Upper lobe of left lung (tissue), 6 donors: ENCODE data around the gene VPS11. TPM values are rescaled to one million over a fixed set of nuclear protein-coding genes. Genes with fewer than 3 reads are reported as not detected.

Experiments
- ATAC-seq, 2 donors: fragments of 200-7000 bp; cut with Tn5 transposase; one replicate each; pipeline ENCODE4 v1.9.1; 2022; ENCODE audit warnings: mild to moderate bottlenecking in 2 of 2, moderate library complexity in 2 of 2; ENCODE audit not compliant: low FRiP score in 2 of 2
- DNase-seq, 2 donors: peaks; one replicate each; pipeline ENCODE4 v3.0.0-alpha.2; 2019 to 2020
- H3K27ac ChIP-seq, 4 donors: fragments of 200-600 bp; sonication (generic); one replicate each; pipeline ENCODE4 v1.5.1; 2016 to 2019
- H3K27me3 ChIP-seq, 4 donors: fragments of 200-600 bp; sonication (generic); one replicate each; pipeline ENCODE4 v1.5.1; 2017 to 2019
- H3K36me3 ChIP-seq, 4 donors: fragments of 200-600 bp; sonication (generic); one replicate each; pipeline ENCODE4 v1.5.1; 2016 to 2019
- H3K4me1 ChIP-seq, 4 donors: fragments of 200-600 bp; sonication (generic); one replicate each; pipeline ENCODE4 v1.5.1; 2018 to 2019
- H3K4me3 ChIP-seq, 4 donors: fragments of 200-600 bp; sonication (generic); one replicate each; pipeline ENCODE4 v1.5.1; 2017 to 2019; ENCODE audit warnings: mild to moderate bottlenecking in 2 of 4, moderate library complexity in 1 of 4
- H3K9me3 ChIP-seq, 4 donors: fragments of 200-600 bp; sonication (generic); one replicate each; pipeline ENCODE4 v1.5.1; 2018 to 2019
- EP300 ChIP-seq, 4 donors: sonication (generic); formaldehyde crosslinking; IDR thresholded peaks; one replicate each; pipeline ENCODE4 v1.5.1; 2017; ENCODE audit warnings: antibody characterized with exemption in 4 of 4, control low read depth in 2 of 4
- POLR2A ChIP-seq, 4 donors: fragments of 450-650 bp; IDR thresholded peaks; one replicate each; pipeline ENCODE4 v1.5.1; 2016 to 2017; ENCODE audit warnings: antibody characterized with exemption in 4 of 4, mild to moderate bottlenecking in 2 of 4
- POLR2AphosphoS5 ChIP-seq, 2 donors: sonication (generic); formaldehyde crosslinking; IDR thresholded peaks; one replicate each; pipeline ENCODE4 v1.5.1; 2017; ENCODE audit warnings: antibody characterized with exemption in 2 of 2
- WGBS, 2 donors: methylation state at CpG; one replicate each; pipeline ENCODE4 v1.1.5; 2017 to 2018; 5-methylcytosine and 5-hydroxymethylcytosine counted together
- total RNA-seq, 6 donors: library from RNA; depleted of rRNA in 4 of 6; stranded (reverse); fragments of >200 nt in 4 of 6; gene quantifications; one replicate each; pipeline versions ENCODE4 v1.1.0 to v1.2.1, GENCODE V29; 2016 to 2021
- TF ChIP-seq, protein P1 (sequence below), 6 experiments: fragments of 450-650 bp in 4 of 6; fragments of 200-600 bp in 2 of 6; sonication (generic) in 2 of 6; IDR thresholded peaks; one replicate each; pipeline ENCODE4 v1.5.1; 2016 to 2019; ENCODE audit warnings: antibody characterized with exemption in 6 of 6
- donor health status: DM: no; HTN: no; CAD: no; lungs with moderate emphysema.
- donor health status: DM: no; HTN: yes; CAD: no; lungs with severe emphysema.

Gene VPS11
- total RNA-seq, 6 donors from 2014 or later, result 24.9 to 88.0 (median 40.4) TPM

DNA sequence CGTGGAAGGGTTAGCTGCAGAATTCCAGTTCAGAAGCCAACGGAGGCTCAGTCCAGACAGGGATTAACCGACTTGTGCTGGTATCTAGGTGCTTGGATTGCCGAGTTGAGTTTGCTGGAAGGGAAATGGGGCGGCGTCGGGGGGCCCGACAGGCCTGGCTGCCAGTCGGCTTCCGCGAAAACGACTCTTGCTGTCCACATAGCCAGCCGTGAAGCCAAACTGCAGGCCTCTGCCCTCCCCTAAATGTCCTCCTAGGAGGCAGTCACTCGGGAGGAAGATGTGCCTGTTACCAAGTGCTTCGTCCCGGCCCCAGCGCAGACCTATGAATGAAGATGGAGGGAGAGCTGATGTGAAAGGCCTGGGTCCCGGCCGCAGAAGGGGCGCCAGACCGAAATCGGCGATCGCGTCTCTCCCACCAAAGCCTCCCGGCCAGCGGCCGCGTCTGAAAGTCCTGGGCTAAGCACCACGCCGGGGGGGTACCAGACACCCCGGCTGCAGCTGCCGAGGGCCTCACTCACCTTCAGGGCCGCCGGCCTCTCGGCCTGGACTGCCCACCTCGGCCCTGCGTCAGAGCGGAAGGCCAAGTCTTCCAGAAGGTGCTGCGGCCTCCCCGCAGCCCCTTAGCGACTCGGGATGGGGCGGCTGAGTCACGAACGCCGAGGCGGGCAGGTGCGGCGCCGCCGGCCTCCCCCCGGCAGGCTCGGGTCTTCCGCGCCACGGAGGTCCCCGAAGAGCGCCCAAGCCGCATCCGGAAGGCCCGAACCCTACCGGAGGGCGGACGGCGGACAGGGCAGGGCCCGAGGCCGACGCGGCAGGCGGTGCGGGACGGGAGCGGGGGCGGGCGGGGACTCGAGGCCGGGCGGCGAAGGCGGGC lies 26.6 kb downstream of the VPS11 start:
- no peak for TF ChIP-seq EP300 (IDR thresholded peaks at IDR 0.05)
- TF ChIP-seq, protein P1, sequence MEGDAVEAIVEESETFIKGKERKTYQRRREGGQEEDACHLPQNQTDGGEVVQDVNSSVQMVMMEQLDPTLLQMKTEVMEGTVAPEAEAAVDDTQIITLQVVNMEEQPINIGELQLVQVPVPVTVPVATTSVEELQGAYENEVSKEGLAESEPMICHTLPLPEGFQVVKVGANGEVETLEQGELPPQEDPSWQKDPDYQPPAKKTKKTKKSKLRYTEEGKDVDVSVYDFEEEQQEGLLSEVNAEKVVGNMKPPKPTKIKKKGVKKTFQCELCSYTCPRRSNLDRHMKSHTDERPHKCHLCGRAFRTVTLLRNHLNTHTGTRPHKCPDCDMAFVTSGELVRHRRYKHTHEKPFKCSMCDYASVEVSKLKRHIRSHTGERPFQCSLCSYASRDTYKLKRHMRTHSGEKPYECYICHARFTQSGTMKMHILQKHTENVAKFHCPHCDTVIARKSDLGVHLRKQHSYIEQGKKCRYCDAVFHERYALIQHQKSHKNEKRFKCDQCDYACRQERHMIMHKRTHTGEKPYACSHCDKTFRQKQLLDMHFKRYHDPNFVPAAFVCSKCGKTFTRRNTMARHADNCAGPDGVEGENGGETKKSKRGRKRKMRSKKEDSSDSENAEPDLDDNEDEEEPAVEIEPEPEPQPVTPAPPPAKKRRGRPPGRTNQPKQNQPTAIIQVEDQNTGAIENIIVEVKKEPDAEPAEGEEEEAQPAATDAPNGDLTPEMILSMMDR (IDR thresholded peaks at IDR 0.05), result no peak
- TF ChIP-seq POLR2A (IDR thresholded peaks at IDR 0.05), result peak in 2 of 4 donors; percentile 22 to 28
- TF ChIP-seq POLR2AphosphoS5 (IDR thresholded peaks at IDR 0.05), result no peak
- Histone ChIP-seq H3K27me3 (no peaks in the 10 kb centered on the region), H3K4me3 (peak overlapping the region; percentile 68 to 98 (median 83)), H3K36me3 (peaks cover 3 to 37% (median 9%) of the 10 kb centered on the region in 4 donors), H3K27ac (peak overlapping the region; percentile 90 to 96 (median 94)), H3K9me3 (no peaks in the 10 kb centered on the region), H3K4me1 (peaks cover 24 to 26% (median 26%) of the 10 kb centered on the region in 4 donors)
- DNase-seq, result peak in 1 of 2 donors; percentile 48
- 1 to 2% methylated on average over 25 to 26 of the region's 81 CpGs for WGBS, 2 donors
- ATAC-seq, result peak; percentile 1 to 62

DNA sequence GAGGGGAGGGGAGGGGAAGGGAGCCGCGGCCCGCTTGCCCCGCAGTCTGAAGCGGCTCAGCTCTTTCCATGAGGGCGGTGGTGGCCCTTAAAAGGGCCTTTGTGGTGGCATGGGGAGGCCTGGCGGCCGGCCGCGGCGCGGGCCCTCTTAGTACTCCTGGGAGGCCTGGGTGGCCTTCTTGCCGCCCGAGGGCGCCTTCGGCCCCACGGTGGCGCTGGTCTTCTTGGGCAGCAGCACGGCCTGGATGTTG lies 27.1 kb downstream of the VPS11 start:
- no peaks in the 10 kb centered on the region for H3K9me3 ChIP-seq
- DNase-seq, result peak; percentile 93 to 96
- WGBS, 2 donors, result 0% methylated on average over 2 of the region's 19 CpGs; no CpG with 5 or more reads in 1 of the 2 donors
- TF ChIP-seq POLR2A (IDR thresholded peaks at IDR 0.05), result no peak
- no peak for TF ChIP-seq POLR2AphosphoS5 (IDR thresholded peaks at IDR 0.05)
- TF ChIP-seq, protein P1 (IDR thresholded peaks at IDR 0.05), result peak in 5 of 6 experiments; percentile 63 to 88 (median 84)
- TF ChIP-seq EP300 (IDR thresholded peaks at IDR 0.05), result no peak
- peak; percentile 90 to 91 for ATAC-seq
- H3K4me3 ChIP-seq, result peak overlapping the region; percentile 68 to 98 (median 83)
- H3K27ac ChIP-seq, result peak overlapping the region; percentile 90 to 96 (median 94)
- H3K36me3 ChIP-seq, result peaks cover 3 to 37% (median 9%) of the 10 kb centered on the region in 4 donors
- H3K27me3 ChIP-seq, result no peaks in the 10 kb centered on the region
- H3K4me1 ChIP-seq, result peaks cover 24 to 26% (median 26%) of the 10 kb centered on the region in 4 donors

DNA sequence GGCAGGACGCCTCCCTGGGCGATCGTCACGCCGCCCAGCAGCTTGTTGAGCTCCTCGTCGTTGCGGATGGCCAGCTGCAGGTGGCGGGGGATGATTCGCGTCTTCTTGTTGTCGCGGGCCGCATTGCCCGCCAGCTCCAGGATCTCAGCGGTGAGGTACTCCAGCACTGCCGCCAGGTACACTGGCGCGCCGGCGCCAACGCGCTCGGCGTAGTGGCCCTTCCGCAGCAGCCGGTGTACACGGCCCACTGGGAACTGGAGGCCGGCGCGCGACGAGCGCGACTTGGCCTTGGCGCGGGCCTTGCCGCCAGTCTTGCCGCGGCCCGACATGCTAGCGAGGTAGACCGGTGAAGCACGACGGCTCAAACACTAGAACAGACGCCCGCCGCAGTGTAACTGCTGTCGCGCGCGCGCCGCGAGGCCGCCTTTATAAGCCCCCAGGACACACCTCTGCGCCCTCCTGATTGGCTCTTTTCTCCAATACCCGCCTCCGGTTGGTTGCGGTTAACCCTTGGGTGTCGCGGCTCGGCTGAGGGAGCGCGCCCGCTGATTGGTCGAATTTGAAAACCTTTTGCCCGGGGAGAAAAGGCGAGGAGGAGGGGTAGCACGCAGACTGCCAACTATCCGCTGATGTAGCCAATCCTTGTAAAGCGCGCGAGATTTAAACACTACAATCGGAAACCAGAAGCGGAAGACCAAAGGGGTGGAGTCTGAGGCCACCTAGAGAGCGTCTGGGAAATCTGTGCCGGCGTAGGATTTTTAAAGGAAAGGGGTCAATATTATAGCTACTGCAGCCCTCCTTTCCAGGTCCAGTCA lies 27.7 kb downstream of the VPS11 start:
- peak; percentile 97 for ATAC-seq
- WGBS, 2 donors, result 1% methylated on average over 20 to 36 of the region's 79 CpGs
- H3K9me3 ChIP-seq, result no peaks in the 10 kb centered on the region
- H3K4me3 ChIP-seq, result peak overlapping the region; percentile 68 to 98 (median 83)
- H3K27ac ChIP-seq, result peak overlapping the region; percentile 90 to 96 (median 94)
- no peaks in the 10 kb centered on the region for H3K27me3 ChIP-seq
- peaks cover 3 to 37% (median 9%) of the 10 kb centered on the region in 4 donors for H3K36me3 ChIP-seq
- TF ChIP-seq POLR2AphosphoS5 (IDR thresholded peaks at IDR 0.05) (peak; percentile 95 to 100), POLR2A (IDR thresholded peaks at IDR 0.05) (peak; percentile 88 to 100 (median 99)), EP300 (IDR thresholded peaks at IDR 0.05) (peak in 1 of 4 donors; percentile 77)
- TF ChIP-seq, protein P1 (IDR thresholded peaks at IDR 0.05), result peak in 5 of 6 experiments; percentile 12 to 88 (median 54)
- peak; percentile 99 for DNase-seq
- H3K4me1 ChIP-seq, result peaks cover 26 to 31% (median 30%) of the 10 kb centered on the region in 4 donors

DNA sequence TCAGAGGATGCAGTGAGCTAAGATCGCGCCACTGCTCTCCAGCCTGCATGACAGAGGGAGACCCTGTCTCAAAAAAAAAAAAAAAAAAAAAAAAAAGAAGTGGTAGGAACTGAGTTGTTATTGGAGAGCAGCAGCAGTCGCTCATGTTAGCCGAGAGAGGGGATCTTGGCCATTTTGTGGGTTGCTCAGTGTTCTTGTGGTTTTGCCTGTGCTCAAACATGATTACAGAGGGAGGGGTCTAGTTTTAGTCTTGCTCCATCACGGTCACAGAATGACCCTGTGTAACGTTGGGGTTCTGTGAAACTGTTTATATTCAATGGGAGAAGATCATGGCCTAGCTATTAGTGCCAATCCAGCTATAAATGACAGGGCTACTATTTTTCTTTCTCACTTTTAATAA lies 32.1 kb downstream of the VPS11 start:
- Histone ChIP-seq H3K4me1 (peaks cover 25 to 30% (median 26%) of the 10 kb centered on the region in 4 donors), H3K27ac (no peak overlapping the region), H3K27me3 (no peaks in the 10 kb centered on the region), H3K36me3 (peaks cover 3 to 24% (median 9%) of the 10 kb centered on the region in 4 donors), H3K9me3 (no peaks in the 10 kb centered on the region), H3K4me3 (no peak overlapping the region)
- DNase-seq (no peak), ATAC-seq (no peak)
- TF ChIP-seq POLR2A (IDR thresholded peaks at IDR 0.05) (no peak), POLR2AphosphoS5 (IDR thresholded peaks at IDR 0.05) (no peak), EP300 (IDR thresholded peaks at IDR 0.05) (no peak)
- TF ChIP-seq, protein P1 (IDR thresholded peaks at IDR 0.05), result no peak
- WGBS, 2 donors, result 70 to 71% methylated on average over 6 of the region's 6 CpGs
